ENCODE measurements around the gene CTXN3. TPM values are rescaled to one million over a fixed set of nuclear protein-coding genes. Genes with fewer than 3 reads are reported as not detected.

Gene CTXN3
- total and polyA plus RNA-seq, 10 of the 15 experiments (the other 5 are each of a cell fraction or from before 2014, with no cell fraction given), result not detected

DNA sequence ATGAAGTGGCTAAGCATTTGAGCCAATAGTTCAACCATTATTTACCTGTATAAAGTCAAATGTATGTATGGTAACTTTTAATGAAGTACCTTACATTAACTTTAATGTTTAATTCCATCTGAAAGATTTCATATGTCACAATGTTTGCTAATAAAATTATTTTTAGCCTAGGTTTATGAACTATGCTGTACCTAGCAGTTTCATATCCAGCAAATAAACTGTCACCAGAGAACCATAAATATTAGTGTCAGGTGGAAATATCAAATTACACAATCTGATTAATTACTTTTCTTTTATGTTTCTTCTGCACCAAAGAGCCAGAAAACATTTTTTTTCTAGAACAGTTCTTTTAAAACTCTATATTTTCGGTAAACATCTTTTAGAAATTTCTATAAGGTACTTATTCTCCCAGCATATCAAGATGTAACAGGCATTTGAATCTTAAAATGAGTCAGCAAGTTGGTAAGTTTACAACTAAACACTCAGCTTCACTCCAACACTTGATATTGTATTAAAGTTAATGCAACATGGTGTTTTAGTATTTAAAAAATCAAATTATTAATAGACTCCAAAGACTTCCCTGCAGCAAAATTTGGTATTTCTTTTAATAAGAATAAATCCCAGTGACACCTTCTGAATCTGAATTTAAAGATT lies 45.8 kb downstream of the CTXN3 start:
- POLR2A ChIA-PET, result no interaction called here
- Histone ChIP-seq H3K4me1 (ENCODE audit: control insufficient read depth, insufficient read depth, low read length) (no peaks in the 10 kb centered on the region), H4K20me1 (ENCODE audit: control insufficient read depth, insufficient read depth) (no peaks in the 10 kb centered on the region), H3K36me3 (ENCODE audit: control insufficient read depth in 2 of 2, insufficient read depth in 2 of 2, low read length in 1 of 2) (no peaks in the 10 kb centered on the region), H3K27ac (ENCODE audit: control insufficient read depth, insufficient read depth) (no peak overlapping the region), H3K79me2 (ENCODE audit: control insufficient read depth, insufficient read depth, low read length) (no peaks in the 10 kb centered on the region), H3K4me2 (ENCODE audit: control insufficient read depth, insufficient read depth) (no peak overlapping the region), H2AFZ (ENCODE audit: control insufficient read depth, low read depth, low read length) (no peak overlapping the region), H3K4me3 (no peak overlapping the region), H3K9me3 (replicated peaks; ENCODE audit: control insufficient read depth, insufficient read depth, low read length) (no peaks in the 10 kb centered on the region), H3K27me3 (replicated peaks in 1 of 2; ENCODE audit: control insufficient read depth in 2 of 2, insufficient read depth in 2 of 2, low read length in 1 of 2) (no peaks in the 10 kb centered on the region), H3K9ac (ENCODE audit: control insufficient read depth, insufficient read depth, low read length) (no peak overlapping the region)
- CTCF ChIA-PET, result no interaction called here
- in situ Hi-C loops (cut with MboI), result no loop called here
- WGBS (ENCODE audit: insufficient coverage, insufficient replicate concordance, low lambda C conversion rate, missing lambda C conversion rate), result 0% methylated on average over 1 of the region's 1 CpG
- intact Hi-C loops (cut with micrococcal nuclease; ENCODE audit: unreplicated experiment), result no loop called here
- RAD21 ChIA-PET (ENCODE audit: unreplicated experiment), result no interaction called here
- DNase-seq (ENCODE audit: low read depth, low spot score) (no peak), ATAC-seq (no peak), FAIRE-seq (no peak)
- TF ChIP-seq ZNF217 (IDR thresholded peaks at IDR 0.05) (no peak), NFYB (IDR thresholded peaks at IDR 0.05; ENCODE audit: insufficient read depth, low read depth, low read length) (no peak), MTA2 (IDR thresholded peaks at IDR 0.05; ENCODE audit: low read depth) (no peak), EP300 (IDR thresholded peaks at IDR 0.05; ENCODE audit: borderline replicate concordance in 1 of 2, control insufficient read depth in 1 of 2, low read depth in 2 of 2, low read length in 2 of 2) (no peak), SMAD5 (IDR thresholded peaks at IDR 0.05; ENCODE audit: low read depth) (no peak), TARDBP (IDR thresholded peaks at IDR 0.05; ENCODE audit: borderline replicate concordance) (no peak), WRNIP1 (IDR thresholded peaks at IDR 0.05; ENCODE audit: borderline replicate concordance, low read depth, low read length) (no peak), NFYA (IDR thresholded peaks at IDR 0.05; ENCODE audit: borderline replicate concordance, low read depth, low read length) (no peak), YBX1 (IDR thresholded peaks at IDR 0.05) (no peak), KLF5 (IDR thresholded peaks at IDR 0.05; ENCODE audit: partially characterized antibody) (no peak), IRF4 (IDR thresholded peaks at IDR 0.05; ENCODE audit: low read depth, low read length) (no peak)
- TF ChIP-seq, protein P1, sequence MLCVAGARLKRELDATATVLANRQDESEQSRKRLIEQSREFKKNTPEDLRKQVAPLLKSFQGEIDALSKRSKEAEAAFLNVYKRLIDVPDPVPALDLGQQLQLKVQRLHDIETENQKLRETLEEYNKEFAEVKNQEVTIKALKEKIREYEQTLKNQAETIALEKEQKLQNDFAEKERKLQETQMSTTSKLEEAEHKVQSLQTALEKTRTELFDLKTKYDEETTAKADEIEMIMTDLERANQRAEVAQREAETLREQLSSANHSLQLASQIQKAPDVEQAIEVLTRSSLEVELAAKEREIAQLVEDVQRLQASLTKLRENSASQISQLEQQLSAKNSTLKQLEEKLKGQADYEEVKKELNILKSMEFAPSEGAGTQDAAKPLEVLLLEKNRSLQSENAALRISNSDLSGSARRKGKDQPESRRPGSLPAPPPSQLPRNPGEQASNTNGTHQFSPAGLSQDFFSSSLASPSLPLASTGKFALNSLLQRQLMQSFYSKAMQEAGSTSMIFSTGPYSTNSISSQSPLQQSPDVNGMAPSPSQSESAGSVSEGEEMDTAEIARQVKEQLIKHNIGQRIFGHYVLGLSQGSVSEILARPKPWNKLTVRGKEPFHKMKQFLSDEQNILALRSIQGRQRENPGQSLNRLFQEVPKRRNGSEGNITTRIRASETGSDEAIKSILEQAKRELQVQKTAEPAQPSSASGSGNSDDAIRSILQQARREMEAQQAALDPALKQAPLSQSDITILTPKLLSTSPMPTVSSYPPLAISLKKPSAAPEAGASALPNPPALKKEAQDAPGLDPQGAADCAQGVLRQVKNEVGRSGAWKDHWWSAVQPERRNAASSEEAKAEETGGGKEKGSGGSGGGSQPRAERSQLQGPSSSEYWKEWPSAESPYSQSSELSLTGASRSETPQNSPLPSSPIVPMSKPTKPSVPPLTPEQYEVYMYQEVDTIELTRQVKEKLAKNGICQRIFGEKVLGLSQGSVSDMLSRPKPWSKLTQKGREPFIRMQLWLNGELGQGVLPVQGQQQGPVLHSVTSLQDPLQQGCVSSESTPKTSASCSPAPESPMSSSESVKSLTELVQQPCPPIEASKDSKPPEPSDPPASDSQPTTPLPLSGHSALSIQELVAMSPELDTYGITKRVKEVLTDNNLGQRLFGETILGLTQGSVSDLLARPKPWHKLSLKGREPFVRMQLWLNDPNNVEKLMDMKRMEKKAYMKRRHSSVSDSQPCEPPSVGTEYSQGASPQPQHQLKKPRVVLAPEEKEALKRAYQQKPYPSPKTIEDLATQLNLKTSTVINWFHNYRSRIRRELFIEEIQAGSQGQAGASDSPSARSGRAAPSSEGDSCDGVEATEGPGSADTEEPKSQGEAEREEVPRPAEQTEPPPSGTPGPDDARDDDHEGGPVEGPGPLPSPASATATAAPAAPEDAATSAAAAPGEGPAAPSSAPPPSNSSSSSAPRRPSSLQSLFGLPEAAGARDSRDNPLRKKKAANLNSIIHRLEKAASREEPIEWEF (IDR thresholded peaks at IDR 0.05; ENCODE audit: insufficient replicate concordance, low read depth, low read length), result no peak
- no TSS peak for BruUV-seq (replicated peaks)
- SMC1A ChIA-PET (ENCODE audit: uncharacterized antibody, unreplicated experiment), result interaction anchor here (1.5 kb wide), 1 partner anchor 131 kb away, joined by 3 read pairs; no protein-coding TSS in a partner anchor
